Kidney glomerular epithelial cell (primary cell): ENCODE measurements around the gene EMILIN3.

Experiments
- DNase-seq: peaks from one replicate; lab custom pipeline; 2025; lab: John Stamatoyannopoulos, UW

EMILIN3 gene

GRCh38 chr20:41345729-41346067 is 20.9 kb downstream of the EMILIN3 start:
- DNase-seq, result no peak

GRCh38 chr20:41344938-41345728 is 21.5 kb downstream of the EMILIN3 start:
- no peak for DNase-seq

- no peak for DNase-seq
These were observed 22.1 kb downstream of the EMILIN3 start for GRCh38 chr20:41344477-41344876.

- no peak for DNase-seq
These were observed 23.8 kb downstream of the EMILIN3 start for GRCh38 chr20:41342474-41343464.

GRCh38 chr20:41340327-41341055 is 26.1 kb downstream of the EMILIN3 start, which contains the start of gene LPIN3:
Gene LPIN3, plus strand, starts transcription at chr20:41340821. Its CDS starts 4,983 bp downstream, at chr20:41345804.
- peak; percentile 86 for DNase-seq

- peak; percentile 65 for DNase-seq
These were observed 26.7 kb downstream of the EMILIN3 start for GRCh38 chr20:41339957-41340326.

- no peak for DNase-seq
These were observed 29.7 kb downstream of the EMILIN3 start for GRCh38 chr20:41336711-41337492.

- DNase-seq, result no peak
These were observed 31.0 kb downstream of the EMILIN3 start for GRCh38 chr20:41335591-41335990.

- DNase-seq, result peak; percentile 18
These were observed 31.9 kb downstream of the EMILIN3 start for GRCh38 chr20:41334443-41335421.

GRCh38 chr20:41334036-41334435 is 32.6 kb downstream of the EMILIN3 start:
- no peak for DNase-seq

GRCh38 chr20:41331731-41332130 is 34.9 kb downstream of the EMILIN3 start:
- no peak for DNase-seq

GRCh38 chr20:41330941-41331340 is 35.7 kb downstream of the EMILIN3 start:
- no peak for DNase-seq

GRCh38 chr20:41330343-41330720 is 36.3 kb downstream of the EMILIN3 start:
- no peak for DNase-seq

GRCh38 chr20:41329435-41330342 is 36.9 kb downstream of the EMILIN3 start:
- DNase-seq, result peak; percentile 98

GRCh38 chr20:41327178-41327577 is 39.4 kb downstream of the EMILIN3 start:
- no peak for DNase-seq

GRCh38 chr20:41320976-41321375 is 45.6 kb downstream of the EMILIN3 start:
- no peak for DNase-seq

GRCh38 chr20:41320441-41320840 is 46.2 kb downstream of the EMILIN3 start:
- no peak for DNase-seq

GRCh38 chr20:41318271-41318649 is 48.4 kb downstream of the EMILIN3 start:
- no peak for DNase-seq
